ENCODE measurements around the gene CCDC134. TPM values are rescaled to one million over a fixed set of nuclear protein-coding genes. Genes with fewer than 3 reads are reported as not detected.

Gene CCDC134
- polyA plus RNA-seq, 1 donor (not counting 4 experiments of a cell fraction or from before 2014, with no cell fraction given): 4.1 TPM

- no peak overlapping the region for H3K4me3 ChIP-seq (ENCODE audit: control insufficient read depth in 2 of 3, extremely low read depth in 1 of 3, insufficient read depth in 2 of 3, low read depth in 1 of 3, low read length in 3 of 3)
- no peak overlapping the region for H2AFZ ChIP-seq (ENCODE audit: control insufficient read depth, low read length)
- H3K27me3 ChIP-seq (ENCODE audit: control insufficient read depth, extremely low read depth, insufficient read depth, low read length): no peaks in the 10 kb centered on the region
- dilution Hi-C loops (cut with MboI; ENCODE audit: extremely low pct_ligation_motif_present, low sequenced_read_pairs): no loop called here
- H3K9me1 ChIP-seq (ENCODE audit: control insufficient read depth, extremely low read depth, insufficient read depth, low read length): no peaks in the 10 kb centered on the region
- H3K79me2 ChIP-seq (ENCODE audit: control insufficient read depth, insufficient read depth, low read length): no peaks in the 10 kb centered on the region
- DNase-seq (ENCODE audit: low read depth, low spot score) (no peak), FAIRE-seq (peak; percentile 66)
- H3K9ac ChIP-seq (ENCODE audit: control insufficient read depth, extremely low read depth, insufficient read depth, low read length): no peak overlapping the region
- no peak overlapping the region for H3K27ac ChIP-seq (ENCODE audit: control insufficient read depth, insufficient read depth, low read length)
- peak overlapping the region; percentile 38 for H3K4me2 ChIP-seq (ENCODE audit: control insufficient read depth, extremely low read depth, insufficient read depth, low read depth, low read length)
- H3K36me3 ChIP-seq (ENCODE audit: control insufficient read depth in 2 of 2, extremely low read depth in 1 of 2, insufficient read depth in 2 of 2, low read length in 2 of 2): no peaks in the 10 kb centered on the region
- H4K20me1 ChIP-seq (ENCODE audit: control insufficient read depth, extremely low read depth, insufficient read depth, low read length): no peaks in the 10 kb centered on the region
- H3K9me3 ChIP-seq (ENCODE audit: control insufficient read depth, low read depth, low read length): no peaks in the 10 kb centered on the region
- no peak for TF ChIP-seq EZH2 (IDR thresholded peaks at IDR 0.05; ENCODE audit: low read length)
- TF ChIP-seq CTCF (optimal IDR thresholded peaks at IDR 0.05 in 1 of 3, IDR thresholded peaks at IDR 0.05 in 1 of 3, conservative IDR thresholded peaks at IDR 0.05 in 1 of 3; ENCODE audit: extremely low read depth in 1 of 3, insufficient read depth in 2 of 3, low read length in 3 of 3): no peak
- H3K4me1 ChIP-seq (ENCODE audit: control insufficient read depth, extremely low read depth, insufficient read depth, low read length): peaks cover 35% of the 10 kb centered on the region
Measured at GRCh38 chr22:41772645-41773044, 27.8 kb upstream of the CCDC134 start.

GRCh38 chr22:41775338-41775737 lies 25.1 kb upstream of the CCDC134 start:
- H3K27ac ChIP-seq (ENCODE audit: control insufficient read depth, insufficient read depth, low read length): no peak overlapping the region
- H4K20me1 ChIP-seq (ENCODE audit: control insufficient read depth, extremely low read depth, insufficient read depth, low read length): no peaks in the 10 kb centered on the region
- H3K9me3 ChIP-seq (ENCODE audit: control insufficient read depth, low read depth, low read length): no peaks in the 10 kb centered on the region
- no peak for TF ChIP-seq CTCF (optimal IDR thresholded peaks at IDR 0.05 in 1 of 3, IDR thresholded peaks at IDR 0.05 in 1 of 3, conservative IDR thresholded peaks at IDR 0.05 in 1 of 3; ENCODE audit: extremely low read depth in 1 of 3, insufficient read depth in 2 of 3, low read length in 3 of 3)
- no peak for TF ChIP-seq EZH2 (IDR thresholded peaks at IDR 0.05; ENCODE audit: low read length)
- H3K79me2 ChIP-seq (ENCODE audit: control insufficient read depth, insufficient read depth, low read length): no peaks in the 10 kb centered on the region
- H3K4me1 ChIP-seq (ENCODE audit: control insufficient read depth, extremely low read depth, insufficient read depth, low read length): peaks cover 25% of the 10 kb centered on the region
- no peak for DNase-seq (ENCODE audit: low read depth, low spot score)
- dilution Hi-C loops (cut with MboI; ENCODE audit: extremely low pct_ligation_motif_present, low sequenced_read_pairs): no loop called here
- H3K4me2 ChIP-seq (ENCODE audit: control insufficient read depth, extremely low read depth, insufficient read depth, low read depth, low read length): no peak overlapping the region
- no peak overlapping the region for H3K4me3 ChIP-seq (ENCODE audit: control insufficient read depth in 2 of 3, extremely low read depth in 1 of 3, insufficient read depth in 2 of 3, low read depth in 1 of 3, low read length in 3 of 3)
- no peaks in the 10 kb centered on the region for H3K36me3 ChIP-seq (ENCODE audit: control insufficient read depth in 2 of 2, extremely low read depth in 1 of 2, insufficient read depth in 2 of 2, low read length in 2 of 2)
- H3K9ac ChIP-seq (ENCODE audit: control insufficient read depth, extremely low read depth, insufficient read depth, low read length): no peak overlapping the region
- no peaks in the 10 kb centered on the region for H3K9me1 ChIP-seq (ENCODE audit: control insufficient read depth, extremely low read depth, insufficient read depth, low read length)
- H2AFZ ChIP-seq (ENCODE audit: control insufficient read depth, low read length): no peak overlapping the region
- H3K27me3 ChIP-seq (ENCODE audit: control insufficient read depth, extremely low read depth, insufficient read depth, low read length): no peaks in the 10 kb centered on the region
- FAIRE-seq: no peak

Measured in keratinocyte (primary cell).